GM18505 (cell line): Measurements from ENCODE around the gene CAMK1D.

Source experiments
- ATAC-seq: cut with Tn5 transposase; IDR thresholded peaks from one replicate; pipeline ENCODE4 v1.9.1; 2021; ENCODE audit not compliant: unreplicated experiment
- POLR2A ChIP-seq: IDR thresholded peaks from 4 replicates; pipeline ENCODE4 v1.6.1; 2011; ENCODE audit warnings: borderline replicate concordance; ENCODE audit not compliant: insufficient read depth, insufficient read length; ENCODE audit errors: extremely low read depth

CAMK1D gene

DNA sequence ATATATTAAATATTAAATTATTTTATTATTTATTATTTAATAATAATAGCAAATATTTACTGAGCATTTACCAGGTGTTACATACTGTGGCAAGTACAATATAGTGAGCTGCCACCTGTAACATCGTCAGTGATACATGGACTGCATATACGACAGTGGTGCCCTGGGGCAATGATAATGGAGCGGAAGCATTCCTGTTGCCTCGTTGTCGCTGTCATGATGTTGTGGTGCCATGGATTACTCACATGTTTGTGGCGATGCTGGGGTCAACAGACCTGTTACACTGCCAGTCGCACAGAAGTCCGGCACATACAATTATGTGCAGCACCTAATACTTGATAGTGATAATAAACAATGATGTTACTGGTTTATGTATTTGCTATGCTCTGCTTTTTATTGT, 20.6 kb downstream of the CAMK1D start:
- ATAC-seq, result no peak
- no peak for TF ChIP-seq POLR2A

DNA sequence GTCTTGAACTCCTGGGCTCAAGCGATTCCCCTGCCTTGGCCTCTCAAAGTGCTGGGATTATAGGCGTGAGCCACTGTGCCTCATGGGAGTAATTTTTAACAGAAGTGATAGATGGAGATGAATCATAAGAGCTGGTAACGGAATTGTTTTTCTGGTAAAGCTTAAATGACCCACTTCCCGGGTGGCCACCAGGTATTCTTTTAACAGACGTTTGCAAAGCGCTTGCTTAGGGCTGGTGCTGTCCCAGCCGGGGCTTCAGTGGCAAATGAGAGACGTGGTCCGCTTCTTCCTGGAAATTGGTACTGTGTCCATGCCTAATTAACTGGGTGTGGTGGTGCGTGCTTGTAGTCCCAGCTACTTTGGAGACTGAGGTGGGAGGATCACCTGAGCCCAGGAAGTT, 23.5 kb downstream of the CAMK1D start:
- no peak for TF ChIP-seq POLR2A
- ATAC-seq, result no peak

- no peak for ATAC-seq
- TF ChIP-seq POLR2A, result no peak
Observed at GRCh38 chr10:12375076-12375504, 25.7 kb downstream of the CAMK1D start.

- TF ChIP-seq POLR2A, result no peak
- no peak for ATAC-seq
Observed at GRCh38 chr10:12376211-12376610, 26.9 kb downstream of the CAMK1D start.

DNA sequence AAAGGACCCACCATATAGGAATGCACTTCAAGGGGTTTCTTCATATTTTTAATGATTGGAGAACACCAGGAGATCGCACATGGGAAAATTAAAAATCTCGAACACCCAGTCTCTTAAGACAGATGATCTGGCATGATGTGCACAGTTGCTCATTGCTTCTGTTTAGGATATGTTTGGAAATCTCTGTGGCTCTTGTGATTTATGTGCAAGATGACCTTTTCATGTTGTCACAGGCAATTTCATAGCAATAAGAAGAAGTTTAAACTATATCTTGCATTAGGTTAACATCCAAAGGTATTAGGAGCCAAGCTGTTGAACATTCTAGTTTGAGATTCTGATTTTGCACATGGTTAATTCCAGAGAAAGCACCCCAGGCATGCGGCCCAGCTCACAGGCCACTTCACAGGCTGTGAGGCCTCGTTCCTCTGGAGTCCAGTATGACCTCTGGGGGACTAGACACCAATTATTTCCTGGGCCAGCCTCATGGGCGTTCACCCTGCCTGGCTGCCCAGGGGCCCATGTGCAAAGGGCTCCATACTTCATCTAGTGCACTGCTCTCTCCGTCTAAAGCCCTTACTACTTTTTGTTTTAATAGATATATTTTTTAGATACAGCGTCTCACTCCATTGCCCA, 28.4 kb downstream of the CAMK1D start:
- TF ChIP-seq POLR2A, result no peak
- ATAC-seq, result no peak

- no peak for TF ChIP-seq POLR2A
Observed at GRCh38 chr10:12380999-12381398, 31.7 kb downstream of the CAMK1D start.

GRCh38 chr10:12381536-12382156, 32.3 kb downstream of the CAMK1D start:
- no peak for ATAC-seq
- TF ChIP-seq POLR2A, result no peak

More at GRCh38 chr10:12380999-12381398, 31.7 kb downstream of the CAMK1D start:
- ATAC-seq, result no peak

DNA sequence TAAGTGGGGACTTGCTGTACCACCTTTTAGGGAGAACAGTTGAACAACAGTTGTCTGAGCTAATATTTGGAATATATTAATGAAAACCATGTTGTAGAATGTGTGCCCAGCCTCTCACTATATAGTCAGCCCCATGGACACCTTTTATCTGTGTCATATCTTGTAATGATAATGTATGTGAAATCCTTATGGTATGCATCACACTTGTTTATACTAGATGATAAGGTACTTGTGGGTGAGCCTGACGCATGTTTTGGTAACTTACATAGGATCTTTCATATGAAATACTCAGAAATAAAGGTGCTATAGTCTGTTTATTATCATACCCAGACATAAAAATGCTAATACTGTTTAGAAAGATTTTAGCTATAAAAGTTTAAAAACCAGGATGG, 32.8 kb downstream of the CAMK1D start:
- TF ChIP-seq POLR2A, result no peak
- ATAC-seq, result no peak

DNA sequence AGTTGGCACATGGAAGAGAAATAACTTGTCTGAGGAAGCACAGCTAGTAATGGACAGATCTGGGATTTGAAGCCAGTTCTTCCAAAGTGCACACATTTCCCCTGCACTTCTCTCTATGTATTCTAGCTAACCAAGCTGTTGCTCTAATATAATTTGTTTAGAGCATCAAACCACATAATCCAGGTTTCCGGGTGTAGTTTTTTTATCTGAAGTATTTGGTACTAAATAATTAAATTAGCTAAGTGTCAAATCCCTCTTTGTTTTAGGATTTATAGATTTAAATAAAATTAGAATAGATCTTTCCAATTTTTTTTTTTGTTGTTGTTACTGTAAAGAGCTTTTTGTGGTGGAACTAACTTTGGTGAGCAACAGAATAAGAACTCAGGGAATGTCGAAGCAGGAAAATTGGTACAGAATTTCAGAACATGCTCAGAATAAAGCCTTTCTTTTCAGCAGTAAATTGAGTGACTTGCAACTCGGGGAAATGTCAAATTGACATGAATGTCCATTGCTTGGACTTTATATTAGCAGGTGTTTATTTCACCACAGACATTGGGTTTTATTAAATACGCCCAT, 33.7 kb downstream of the CAMK1D start:
- no peak for ATAC-seq
- no peak for TF ChIP-seq POLR2A

DNA sequence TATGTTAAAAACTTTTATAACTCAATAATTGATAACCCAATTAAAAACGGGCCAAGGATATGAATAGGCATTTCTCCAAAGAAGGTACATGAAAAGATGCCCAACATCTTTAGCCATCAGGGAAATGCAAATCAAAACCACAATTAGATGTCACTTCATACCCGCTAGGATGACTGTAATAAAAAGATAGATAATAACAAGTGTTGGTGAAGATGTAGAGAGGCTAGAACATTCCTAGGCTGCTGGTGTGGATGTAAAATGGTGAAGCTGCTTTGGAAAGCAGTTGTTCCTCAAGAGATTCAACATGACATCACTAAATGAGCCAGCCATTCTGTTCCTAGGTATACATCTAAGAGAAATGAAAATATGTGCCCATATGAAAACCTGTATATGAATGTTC, 35.6 kb downstream of the CAMK1D start:
- TF ChIP-seq POLR2A, result no peak
- ATAC-seq, result no peak

GRCh38 chr10:12387561-12388210, 38.3 kb downstream of the CAMK1D start:
- no peak for ATAC-seq
- TF ChIP-seq POLR2A, result no peak

- ATAC-seq, result no peak
- TF ChIP-seq POLR2A, result no peak
Observed at GRCh38 chr10:12388671-12389070, 39.3 kb downstream of the CAMK1D start.

- no peak for TF ChIP-seq POLR2A
- no peak for ATAC-seq
Observed at GRCh38 chr10:12389154-12389734, 39.9 kb downstream of the CAMK1D start.
